Astrocyte (in vitro differentiated cells and primary cell): ENCODE measurements around the gene STX7.

Experiments used
- CTCF ChIP-seq: IDR thresholded peaks from 2 replicates; pipeline ENCODE4 v1.5.1; 2011; ENCODE audit warnings: low read depth, mild to moderate bottlenecking, inconsistent platforms, low read length, moderate library complexity; ENCODE audit not compliant: insufficient read depth
- EZH2 ChIP-seq: IDR thresholded peaks from 2 replicates; pipeline ENCODE4 v1.6.1; 2012; ENCODE audit warnings: mild to moderate bottlenecking, low read length, inconsistent platforms; ENCODE audit not compliant: insufficient read depth

- no peak for TF ChIP-seq CTCF
- no peak for TF ChIP-seq EZH2
Observed at GRCh38 chr6:132461958-132462357, 51.0 kb downstream of the STX7 start.
